ENCODE results near the gene MYO9A.

DNA sequence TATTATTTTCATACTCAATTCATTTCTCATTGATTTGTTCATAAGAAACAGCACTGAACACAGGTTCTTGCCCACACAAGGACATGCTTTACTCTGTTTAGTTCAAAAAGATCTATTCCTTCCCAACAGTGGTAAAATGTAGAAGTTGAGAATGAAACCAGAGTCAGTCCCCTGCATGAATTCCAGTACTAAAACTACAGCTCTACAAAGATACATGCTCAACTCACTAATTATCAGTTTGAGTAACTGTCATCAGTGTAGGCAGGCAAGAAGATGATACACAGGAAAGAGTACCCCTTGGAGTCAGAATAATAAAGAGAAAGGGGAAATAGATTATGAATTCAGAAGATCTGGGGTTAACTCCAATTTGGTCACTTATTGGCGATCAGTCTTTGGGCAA lies 264.4 kb downstream of the MYO9A start:
- TF ChIP-seq POLR2AphosphoS5 (IDR thresholded peaks at IDR 0.05; ENCODE audit: low read depth, low read length) (no peak), POLR2A (IDR thresholded peaks at IDR 0.05; ENCODE audit: low read depth, low read length) (no peak)

All from GM12892 (cell line).